Fibroblast of pulmonary artery (primary cell): ENCODE results near the gene TP53RK.

Experiments
- DNase-seq: peaks from one replicate; pipeline ENCODE4 v3.0.0-alpha.2; 2010; ENCODE audit warnings: low read depth
- H3K4me3 ChIP-seq: replicated peaks from 2 replicates; pipeline ENCODE4 v1.5.1; 2011; ENCODE audit warnings: low read depth, mild to moderate bottlenecking, control low read depth, low read length, moderate library complexity
- TF ChIP-seq, protein P1 (sequence below): IDR thresholded peaks from 2 replicates; pipeline ENCODE4 v1.5.1; 2011; ENCODE audit warnings: mild to moderate bottlenecking, control low read depth, low read length, inconsistent platforms; ENCODE audit errors: missing control alignments

The TP53RK gene

DNA sequence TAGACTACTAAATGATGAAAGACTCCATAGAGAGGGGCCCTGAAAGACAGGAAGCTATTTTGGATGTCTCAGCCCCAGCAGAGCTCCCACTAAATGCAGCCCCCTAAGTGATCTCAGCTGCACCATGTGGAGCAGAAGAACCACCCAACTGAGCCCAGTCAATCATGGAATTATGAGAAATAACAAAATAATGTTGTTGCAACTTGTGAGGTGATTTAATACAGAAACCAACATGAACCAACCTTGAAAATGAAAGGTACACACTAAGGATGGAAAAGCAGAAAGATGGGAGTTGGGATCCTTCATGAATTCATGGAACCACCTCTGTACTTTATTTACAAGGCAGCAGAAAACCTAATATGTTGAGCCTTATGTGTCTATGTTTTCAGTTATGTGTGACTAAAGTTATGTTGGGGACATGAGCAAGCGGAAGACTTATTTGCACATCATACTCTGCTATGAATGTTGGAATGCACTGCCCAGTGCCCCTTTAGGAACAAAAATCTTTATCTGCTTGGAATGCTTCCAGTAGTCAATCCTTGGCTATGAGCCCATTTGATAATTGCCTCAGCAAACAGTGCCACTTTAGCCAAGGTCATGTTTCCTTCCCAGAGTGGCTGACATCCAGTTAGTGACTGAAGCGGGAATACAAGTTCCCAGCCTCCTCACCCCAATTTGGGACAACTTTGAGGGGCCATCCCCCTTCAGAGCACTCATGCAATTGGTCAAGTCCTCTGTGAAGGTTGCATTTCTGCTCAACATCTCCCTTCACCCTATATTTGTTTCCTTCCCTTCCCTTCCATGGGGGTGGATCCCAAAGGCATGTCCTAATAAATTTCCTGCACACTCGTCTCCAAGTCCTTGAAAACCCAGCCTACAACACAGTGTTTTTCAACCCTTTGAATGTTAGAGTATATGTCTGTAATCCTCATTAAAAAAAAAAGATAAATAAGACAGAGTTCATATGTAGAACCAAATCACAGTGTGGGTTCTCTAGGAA lies 18.4 kb downstream of the TP53RK start:
- TF ChIP-seq, protein P1, sequence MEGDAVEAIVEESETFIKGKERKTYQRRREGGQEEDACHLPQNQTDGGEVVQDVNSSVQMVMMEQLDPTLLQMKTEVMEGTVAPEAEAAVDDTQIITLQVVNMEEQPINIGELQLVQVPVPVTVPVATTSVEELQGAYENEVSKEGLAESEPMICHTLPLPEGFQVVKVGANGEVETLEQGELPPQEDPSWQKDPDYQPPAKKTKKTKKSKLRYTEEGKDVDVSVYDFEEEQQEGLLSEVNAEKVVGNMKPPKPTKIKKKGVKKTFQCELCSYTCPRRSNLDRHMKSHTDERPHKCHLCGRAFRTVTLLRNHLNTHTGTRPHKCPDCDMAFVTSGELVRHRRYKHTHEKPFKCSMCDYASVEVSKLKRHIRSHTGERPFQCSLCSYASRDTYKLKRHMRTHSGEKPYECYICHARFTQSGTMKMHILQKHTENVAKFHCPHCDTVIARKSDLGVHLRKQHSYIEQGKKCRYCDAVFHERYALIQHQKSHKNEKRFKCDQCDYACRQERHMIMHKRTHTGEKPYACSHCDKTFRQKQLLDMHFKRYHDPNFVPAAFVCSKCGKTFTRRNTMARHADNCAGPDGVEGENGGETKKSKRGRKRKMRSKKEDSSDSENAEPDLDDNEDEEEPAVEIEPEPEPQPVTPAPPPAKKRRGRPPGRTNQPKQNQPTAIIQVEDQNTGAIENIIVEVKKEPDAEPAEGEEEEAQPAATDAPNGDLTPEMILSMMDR: no peak

DNA sequence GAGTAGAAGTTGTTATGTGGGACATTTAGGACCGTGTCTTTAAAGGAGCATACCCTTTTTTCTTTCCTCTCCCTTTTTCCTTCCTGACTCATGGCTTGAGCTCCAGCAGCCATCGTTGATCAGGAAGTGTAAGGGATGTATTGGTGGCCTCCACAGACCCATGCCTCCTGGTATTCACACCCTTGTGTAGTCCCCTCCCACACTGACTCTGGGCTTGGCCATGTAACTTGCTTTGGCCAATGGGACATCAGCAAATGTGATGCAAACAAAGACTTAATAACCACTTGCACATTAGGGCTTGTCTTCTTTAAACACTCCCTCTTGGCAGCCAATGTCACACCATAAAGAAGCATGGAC lies 19.0 kb downstream of the TP53RK start:
- H3K4me3 ChIP-seq: no peak overlapping the region
- TF ChIP-seq, protein P1: no peak
- DNase-seq: no peak

More for the DNA sequence above, 18.4 kb downstream of the TP53RK start:
- DNase-seq: no peak
- no peak overlapping the region for H3K4me3 ChIP-seq

DNA sequence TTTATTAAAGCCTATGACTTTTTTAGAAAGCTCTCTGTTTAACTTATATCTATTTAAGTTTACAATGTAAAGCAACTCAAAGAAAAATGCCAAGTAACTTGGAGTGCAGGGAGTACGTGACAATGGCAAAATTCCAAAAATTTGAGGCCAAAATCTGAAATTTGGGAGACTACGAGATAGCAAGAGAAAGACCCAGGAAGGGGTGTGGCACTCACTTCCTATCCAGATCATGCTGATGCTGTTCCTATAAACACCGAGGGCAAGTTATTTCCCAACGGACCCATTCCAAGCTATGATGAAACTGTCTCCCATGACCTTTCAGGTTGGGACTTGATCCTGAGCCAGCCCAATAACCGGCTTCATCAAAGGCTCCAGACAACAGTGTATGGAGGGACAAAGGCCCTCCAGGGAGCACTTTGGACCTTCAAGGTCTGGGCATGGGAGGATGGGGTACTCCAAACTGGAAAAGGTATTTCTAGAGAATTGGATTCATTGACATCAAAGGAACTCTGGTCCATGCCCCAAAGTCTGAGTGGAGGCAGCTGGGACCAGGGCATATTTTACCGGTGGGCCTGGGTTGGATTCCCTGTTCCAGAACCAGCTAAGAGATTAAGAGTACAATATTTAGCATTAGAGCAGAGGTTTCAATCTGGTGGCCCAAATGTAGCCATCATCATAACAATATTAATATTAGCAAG lies 22.3 kb downstream of the TP53RK start:
- DNase-seq: no peak
- TF ChIP-seq, protein P1: no peak
- H3K4me3 ChIP-seq: no peak overlapping the region

DNA sequence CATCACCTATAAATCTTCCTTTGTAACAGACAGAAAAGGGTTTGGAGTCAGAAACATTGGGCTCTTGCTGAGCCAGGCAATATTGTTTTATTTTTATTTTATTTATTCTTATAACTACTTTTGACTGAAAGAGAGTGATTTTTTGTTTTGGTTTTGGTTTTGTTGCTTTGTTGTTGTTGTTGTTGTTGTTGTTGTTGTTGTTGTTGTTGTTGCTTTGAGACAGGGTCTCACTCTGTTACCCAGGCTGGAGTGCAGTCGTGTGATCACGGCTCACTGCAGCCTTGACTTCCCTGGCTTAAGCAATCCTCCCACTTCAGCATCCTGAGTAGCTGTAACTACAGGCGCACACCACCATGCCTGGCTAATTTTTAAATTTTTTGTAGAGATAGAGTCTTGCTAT lies 22.9 kb downstream of the TP53RK start:
- DNase-seq: no peak
- TF ChIP-seq, protein P1: no peak
- H3K4me3 ChIP-seq: no peak overlapping the region

DNA sequence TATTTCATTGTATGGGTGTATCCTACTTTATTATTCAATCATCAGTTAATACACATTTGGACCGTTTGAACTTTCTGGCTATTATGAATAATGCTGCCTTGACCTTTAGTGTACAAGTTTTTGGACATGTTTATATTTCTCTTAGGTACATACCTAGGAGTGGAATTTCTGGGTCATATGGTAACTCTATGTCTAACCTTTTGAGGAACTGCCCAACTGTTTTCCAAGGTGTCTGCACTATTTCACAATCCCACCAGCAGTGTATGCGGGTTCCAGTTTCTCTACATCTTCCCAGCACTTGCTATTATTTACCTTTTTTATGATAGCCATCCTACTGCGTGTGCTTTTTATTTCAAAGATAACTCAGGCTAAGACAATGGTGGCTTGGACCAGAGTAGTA lies 23.6 kb downstream of the TP53RK start:
- no peak for DNase-seq
- no peak overlapping the region for H3K4me3 ChIP-seq
- TF ChIP-seq, protein P1: no peak

DNA sequence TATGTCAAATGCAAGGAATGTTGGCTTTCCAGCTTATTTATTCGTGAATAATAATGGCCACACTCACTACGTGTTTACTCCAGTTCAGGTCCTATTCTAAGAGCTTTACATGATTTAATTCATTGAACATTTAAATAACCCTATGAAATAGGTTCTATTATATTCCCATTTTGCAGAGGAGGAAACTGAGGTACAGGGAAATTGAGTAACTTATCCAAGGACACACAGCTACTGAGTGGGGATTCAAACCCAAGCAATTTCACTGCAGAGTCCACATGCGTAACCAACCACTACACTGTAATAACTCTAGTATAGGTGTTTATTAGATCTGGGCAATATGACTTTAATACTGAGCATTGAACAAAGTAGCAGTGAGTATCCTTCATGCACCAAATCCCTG lies 25.7 kb downstream of the TP53RK start:
- no peak for DNase-seq
- TF ChIP-seq, protein P1: no peak
- H3K4me3 ChIP-seq: no peak overlapping the region
